Activated CD4-positive, alpha-beta memory T cell treated with anti-CD3 and anti-CD28 coated beads for 36 hours (primary cell): ENCODE results near the gene ABCA1. TPM values are rescaled to one million over a fixed set of nuclear protein-coding genes. Genes with fewer than 3 reads are reported as not detected.
"Not testable (repeated sequence)": the region's sequence is repeated elsewhere in the genome, so short reads cannot be mapped to it uniquely, and the experiment has no call there.

Experiments used
- CTCF ChIA-PET: fragments of 350-600 bp; sonication (Branson Sonifier 250); formaldehyde crosslinking; loops from one replicate; lab custom pipeline; 2021; ENCODE audit warnings: antibody characterized with exemption, inconsistent platforms; lab: Charles Lee
- POLR2A ChIA-PET: fragments of 350-600 bp; sonication (Branson Sonifier 250); formaldehyde crosslinking; loops from one replicate; lab custom pipeline; 2021; ENCODE audit warnings: antibody characterized with exemption; lab: Charles Lee
- DNase-seq: peaks from one replicate; pipeline ENCODE4 v3.0.0-alpha.2; 2020
- H3K27ac Mint-ChIP-seq: one replicate; pipeline ENCODE4 v1.8.0; 2021; ENCODE audit warnings: mixed read lengths
- H3K27me3 Mint-ChIP-seq: one replicate; pipeline ENCODE4 v1.8.0; 2021; ENCODE audit warnings: mixed read lengths
- H3K36me3 Mint-ChIP-seq: one replicate; pipeline ENCODE4 v1.8.0; 2021; ENCODE audit warnings: mixed read lengths
- H3K4me1 Mint-ChIP-seq: one replicate; pipeline ENCODE4 v1.8.0; 2021; ENCODE audit warnings: low read depth, mixed read lengths
- H3K4me3 Mint-ChIP-seq: one replicate; pipeline ENCODE4 v1.8.0; 2021; ENCODE audit warnings: mild to moderate bottlenecking, mixed read lengths
- H3K9me3 Mint-ChIP-seq: one replicate; pipeline ENCODE4 v1.8.0; 2021; ENCODE audit warnings: mixed read lengths
- intact Hi-C: fragments of 100-400 bp; cut with micrococcal nuclease; formaldehyde crosslinking; loops from one replicate; pipeline ENCODE4 v1.15.1; 2023
- total RNA-seq, 2 experiments: library from RNA; stranded (reverse); gene quantifications; one replicate each; pipeline ENCODE4 v1.2.3, GENCODE V29; 2021

Gene ABCA1
- total RNA-seq, 2 experiments from 2014 or later = 6.1 TPM

- Mint-ChIP-seq H3K27ac (no peak overlapping the region), H3K4me1 (peaks cover 3% of the 10 kb centered on the region), H3K27me3 (no peaks in the 10 kb centered on the region), H3K36me3 (no peaks in the 10 kb centered on the region), H3K4me3 (no peak overlapping the region), H3K9me3 (no peaks in the 10 kb centered on the region)
- no peak for DNase-seq
- intact Hi-C loops = loop anchor here (10.0 kb wide), 2 partner anchors 60 to 130 kb away; partner anchors contain the start of gene ABCA1
- ChIA-PET POLR2A (no interaction called here), CTCF (interaction anchor here (0.5 to 3.7 kb wide), 9 partner anchors 21 to 551 kb away, joined by 3 to 22 read pairs (median 3); no protein-coding TSS in a partner anchor)
Measured at GRCh38 chr9:104864675-104865104, 63.3 kb downstream of the ABCA1 start.

DNA sequence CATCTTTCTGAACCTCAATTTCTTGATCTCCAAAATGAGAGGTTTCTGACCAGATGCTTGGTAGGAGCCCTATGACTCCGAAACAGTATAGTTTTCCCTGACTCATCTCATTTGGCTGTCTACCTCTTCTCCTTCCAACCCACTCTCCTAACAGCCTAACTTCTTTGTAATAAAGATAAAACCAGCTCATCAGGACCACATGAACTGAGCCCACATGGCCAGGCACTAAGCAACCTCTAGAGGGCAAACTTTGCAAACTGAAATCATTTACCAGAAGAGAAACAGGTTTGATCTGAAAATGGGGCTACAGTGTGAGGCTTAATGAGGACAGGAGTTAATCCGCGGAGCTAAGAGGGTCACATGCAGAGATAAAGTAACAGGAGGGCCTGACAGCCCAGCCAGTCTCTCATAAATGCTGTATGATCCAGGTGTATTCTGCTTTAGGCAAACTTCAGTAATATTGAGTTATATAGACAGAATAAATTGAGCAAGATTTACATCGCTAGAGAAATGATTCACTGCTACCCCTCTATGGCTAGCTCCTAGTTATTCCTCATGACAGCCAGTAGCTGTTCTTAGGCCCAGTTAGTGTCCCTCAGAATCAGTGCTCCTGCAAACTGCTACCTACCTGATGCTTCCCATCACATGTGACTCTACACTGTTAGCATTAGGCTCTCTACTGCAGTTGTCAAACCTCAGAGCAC is 64.6 kb downstream of the ABCA1 start:
- H3K27me3 Mint-ChIP-seq = no peaks in the 10 kb centered on the region
- peaks cover 3% of the 10 kb centered on the region for H3K4me1 Mint-ChIP-seq
- CTCF ChIA-PET = interaction anchor here (0.6 to 3.7 kb wide), 32 partner anchors 9 to 598 kb away, joined by 3 to 22 read pairs (median 3); partner anchors contain the start of gene ABCA1

GRCh38 chr9:104861397-104861796 is 66.6 kb downstream of the ABCA1 start:
- CTCF ChIA-PET = interaction anchor here (1.0 to 1.8 kb wide), 2 partner anchors 11 to 260 kb away, joined by 5 read pairs; no protein-coding TSS in a partner anchor
- POLR2A ChIA-PET = no interaction called here
- Mint-ChIP-seq H3K27me3 (no peaks in the 10 kb centered on the region), H3K36me3 (no peaks in the 10 kb centered on the region), H3K9me3 (no peaks in the 10 kb centered on the region), H3K4me3 (no peak overlapping the region), H3K4me1 (peaks cover 3% of the 10 kb centered on the region), H3K27ac (no peak overlapping the region)
- DNase-seq = no peak
- intact Hi-C loops = loop anchor here (10.0 kb wide), 2 partner anchors 63 to 133 kb away; partner anchors contain the start of gene ABCA1

More for the DNA sequence above, 64.6 kb downstream of the ABCA1 start:
- H3K36me3 Mint-ChIP-seq = no peaks in the 10 kb centered on the region
- POLR2A ChIA-PET = no interaction called here
- no peak overlapping the region for H3K4me3 Mint-ChIP-seq
- no peaks in the 10 kb centered on the region for H3K9me3 Mint-ChIP-seq
- peak; percentile 57 for DNase-seq
- no peak overlapping the region for H3K27ac Mint-ChIP-seq
- intact Hi-C loops = loop anchor here (1.0 to 10.0 kb wide), 4 partner anchors 61 to 552 kb away; partner anchors contain the start of gene ABCA1

- no peak overlapping the region for H3K27ac Mint-ChIP-seq
- H3K27me3 Mint-ChIP-seq = no peaks in the 10 kb centered on the region
- H3K36me3 Mint-ChIP-seq = no peaks in the 10 kb centered on the region
- intact Hi-C loops = loop anchor here (10.0 kb wide), 2 partner anchors 65 to 135 kb away; partner anchors contain the start of gene ABCA1
- no peak overlapping the region for H3K4me3 Mint-ChIP-seq
- H3K4me1 Mint-ChIP-seq = peaks cover 3% of the 10 kb centered on the region
- no peaks in the 10 kb centered on the region for H3K9me3 Mint-ChIP-seq
- CTCF ChIA-PET = interaction anchor here (0.6 kb wide), 1 partner anchor 351 kb away, joined by 3 read pairs; no protein-coding TSS in a partner anchor
- POLR2A ChIA-PET = no interaction called here
- no peak for DNase-seq
Measured at GRCh38 chr9:104860263-104860662, 67.7 kb downstream of the ABCA1 start.

DNA sequence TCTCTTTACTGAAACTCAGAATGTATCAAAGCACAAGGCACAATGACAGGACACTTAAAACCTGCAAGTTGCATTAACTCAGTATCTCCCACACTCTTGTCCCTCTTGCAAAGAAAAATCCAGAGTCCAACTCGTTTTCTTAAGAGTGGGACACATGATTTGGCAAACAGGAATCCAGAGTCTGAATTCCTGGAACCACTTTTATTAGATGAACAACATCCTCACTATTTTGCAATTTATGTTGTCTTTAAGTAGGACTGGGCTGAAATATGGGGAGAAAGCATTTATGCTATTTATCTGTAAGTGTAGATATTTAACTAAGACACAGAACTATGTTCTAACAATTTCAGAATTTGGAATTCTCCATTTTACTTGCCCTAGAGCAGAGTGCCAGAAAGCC is 69.1 kb downstream of the ABCA1 start:
- H3K27me3 Mint-ChIP-seq = no peaks in the 10 kb centered on the region
- no peak for DNase-seq
- H3K36me3 Mint-ChIP-seq = no peaks in the 10 kb centered on the region
- H3K4me1 Mint-ChIP-seq = peaks cover 3% of the 10 kb centered on the region
- no peaks in the 10 kb centered on the region for H3K9me3 Mint-ChIP-seq
- CTCF ChIA-PET = interaction anchor here (1.2 kb wide), 1 partner anchor 557 kb away, joined by 4 read pairs; no protein-coding TSS in a partner anchor
- H3K4me3 Mint-ChIP-seq = no peak overlapping the region
- H3K27ac Mint-ChIP-seq = no peak overlapping the region
- POLR2A ChIA-PET = no interaction called here
- intact Hi-C loops = no loop called here

DNA sequence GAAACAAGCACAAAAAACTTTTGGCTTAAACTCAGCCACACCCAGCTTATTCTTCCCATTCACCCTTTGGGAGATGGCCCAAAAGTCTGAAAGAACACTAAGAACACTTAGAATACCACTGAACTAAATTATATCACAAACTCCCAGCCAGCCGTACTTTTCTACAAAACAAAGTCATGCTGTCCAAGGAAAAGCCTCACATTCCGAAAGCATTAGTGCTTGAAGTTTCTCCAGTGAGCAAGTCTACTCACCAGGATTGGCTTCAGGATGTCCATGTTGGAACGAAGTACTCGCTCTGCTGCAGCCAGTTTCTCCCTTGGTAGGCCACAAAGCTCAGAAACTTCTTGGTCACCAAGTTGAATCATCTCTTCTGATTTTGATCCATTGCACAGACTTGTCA is 69.7 kb downstream of the ABCA1 start:
- ChIA-PET CTCF (interaction anchor here (1.2 kb wide), 1 partner anchor 557 kb away, joined by 4 read pairs; no protein-coding TSS in a partner anchor), POLR2A (no interaction called here)
- H3K9me3 Mint-ChIP-seq = no peaks in the 10 kb centered on the region
- H3K36me3 Mint-ChIP-seq = no peaks in the 10 kb centered on the region
- no peak overlapping the region for H3K4me3 Mint-ChIP-seq
- H3K27ac Mint-ChIP-seq = no peak overlapping the region
- peaks cover 2% of the 10 kb centered on the region for H3K4me1 Mint-ChIP-seq
- no peak for DNase-seq
- intact Hi-C loops = no loop called here
- H3K27me3 Mint-ChIP-seq = no peaks in the 10 kb centered on the region

GRCh38 chr9:104856413-104856941 is 71.5 kb downstream of the ABCA1 start:
- no peaks in the 10 kb centered on the region for H3K9me3 Mint-ChIP-seq
- intact Hi-C loops = no loop called here
- no peak overlapping the region for H3K27ac Mint-ChIP-seq
- no peak overlapping the region for H3K4me3 Mint-ChIP-seq
- H3K4me1 Mint-ChIP-seq = no peaks in the 10 kb centered on the region
- POLR2A ChIA-PET = no interaction called here
- no peaks in the 10 kb centered on the region for H3K27me3 Mint-ChIP-seq
- no peaks in the 10 kb centered on the region for H3K36me3 Mint-ChIP-seq
- CTCF ChIA-PET = interaction anchor here (0.6 to 1.0 kb wide), 2 partner anchors 78 to 437 kb away, joined by 3 to 5 read pairs; no protein-coding TSS in a partner anchor
- DNase-seq = no peak

GRCh38 chr9:104855807-104856206 is 72.1 kb downstream of the ABCA1 start:
- Mint-ChIP-seq H3K4me1 (peaks cover 3% of the 10 kb centered on the region), H3K4me3 (no peak overlapping the region), H3K27ac (no peak overlapping the region), H3K36me3 (no peaks in the 10 kb centered on the region), H3K9me3 (no peaks in the 10 kb centered on the region), H3K27me3 (peaks cover 2% of the 10 kb centered on the region)
- ChIA-PET POLR2A (no interaction called here), CTCF (no interaction called here)
- intact Hi-C loops = no loop called here
- DNase-seq = no peak

DNA sequence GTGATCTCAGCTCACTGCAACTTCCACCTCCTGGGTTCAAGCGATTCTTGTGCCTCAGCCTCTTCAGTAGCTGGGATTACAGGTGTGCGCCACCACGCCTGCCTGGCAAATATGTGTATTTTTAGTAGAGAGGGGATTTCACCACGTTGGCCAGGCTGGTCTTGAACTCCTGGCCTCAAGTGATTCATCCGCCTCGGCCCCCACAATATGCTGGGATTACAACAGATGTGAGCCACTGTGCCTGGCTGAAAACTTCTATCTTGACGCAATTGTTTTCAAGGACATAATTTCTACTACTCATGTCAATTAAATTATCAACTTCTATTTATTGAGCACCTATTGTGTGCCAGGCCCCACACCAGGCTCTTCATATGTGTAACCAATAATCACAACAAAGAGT is 72.7 kb downstream of the ABCA1 start:
- H3K4me1 Mint-ChIP-seq, H3K36me3 Mint-ChIP-seq, H3K27me3 Mint-ChIP-seq, POLR2A ChIA-PET, H3K27ac Mint-ChIP-seq, DNase-seq, H3K4me3 Mint-ChIP-seq, intact Hi-C loops, H3K9me3 Mint-ChIP-seq, CTCF ChIA-PET: not testable (repeated sequence)

- H3K27me3 Mint-ChIP-seq = peaks cover 2% of the 10 kb centered on the region
- DNase-seq = no peak
- intact Hi-C loops = no loop called here
- no peaks in the 10 kb centered on the region for H3K36me3 Mint-ChIP-seq
- peaks cover 3% of the 10 kb centered on the region for H3K4me1 Mint-ChIP-seq
- H3K27ac Mint-ChIP-seq = no peak overlapping the region
- ChIA-PET POLR2A (no interaction called here), CTCF (interaction anchor here (1.5 kb wide), 1 partner anchor 9 kb away, joined by 6 read pairs; no protein-coding TSS in a partner anchor)
- no peak overlapping the region for H3K4me3 Mint-ChIP-seq
- no peaks in the 10 kb centered on the region for H3K9me3 Mint-ChIP-seq
Measured at GRCh38 chr9:104854613-104855012, 73.3 kb downstream of the ABCA1 start.

DNA sequence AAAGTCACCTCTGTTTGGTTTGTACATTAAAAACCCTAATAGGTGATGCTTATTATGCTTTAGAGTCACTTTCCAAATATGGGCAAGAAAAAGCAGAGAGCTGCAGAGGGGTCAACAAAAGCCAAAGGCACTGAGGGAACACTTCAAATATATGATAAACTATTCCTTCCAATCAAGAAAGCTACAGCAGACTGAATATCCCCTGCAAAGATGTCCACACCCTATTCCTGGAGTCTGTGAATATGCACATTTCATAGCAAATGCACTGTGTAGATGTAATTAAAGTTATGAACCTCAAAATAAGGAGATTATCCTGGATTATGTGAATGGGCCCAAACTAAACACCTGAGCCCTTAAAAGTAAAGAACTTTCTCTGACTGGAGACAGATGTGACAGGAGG is 74.3 kb downstream of the ABCA1 start:
- ChIA-PET CTCF (interaction anchor here (0.6 to 1.5 kb wide), 2 partner anchors 10 to 71 kb away, joined by 3 to 6 read pairs; no protein-coding TSS in a partner anchor), POLR2A (no interaction called here)
- H3K27ac Mint-ChIP-seq = no peak overlapping the region
- peaks cover 3% of the 10 kb centered on the region for H3K4me1 Mint-ChIP-seq
- no peak overlapping the region for H3K4me3 Mint-ChIP-seq
- peaks cover 2% of the 10 kb centered on the region for H3K27me3 Mint-ChIP-seq
- intact Hi-C loops = no loop called here
- H3K9me3 Mint-ChIP-seq = no peaks in the 10 kb centered on the region
- H3K36me3 Mint-ChIP-seq = no peaks in the 10 kb centered on the region
- DNase-seq = no peak

DNA sequence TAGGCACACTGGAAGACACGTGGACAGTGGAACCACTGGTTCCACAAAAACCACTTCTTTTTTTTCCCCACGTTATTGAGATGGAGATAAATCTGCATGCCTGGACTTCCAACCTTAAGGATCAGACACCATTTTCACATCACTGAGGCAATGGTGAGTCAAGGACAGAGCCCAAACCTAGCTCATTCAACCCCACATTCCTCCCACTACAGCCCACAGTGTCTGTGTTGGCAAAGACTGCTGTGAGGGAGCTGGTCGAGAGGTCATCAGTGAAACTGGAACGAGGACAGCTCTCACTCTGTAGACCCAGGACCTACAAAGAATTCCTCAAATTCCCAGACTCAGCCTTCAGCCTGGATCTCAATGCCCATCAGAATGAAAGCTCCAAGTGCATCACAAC is 74.8 kb downstream of the ABCA1 start:
- Mint-ChIP-seq H3K4me3 (no peak overlapping the region), H3K9me3 (no peaks in the 10 kb centered on the region), H3K27ac (no peak overlapping the region), H3K27me3 (peaks cover 2% of the 10 kb centered on the region), H3K36me3 (no peaks in the 10 kb centered on the region), H3K4me1 (peaks cover 3% of the 10 kb centered on the region)
- ChIA-PET CTCF (interaction anchor here (1.5 kb wide), 1 partner anchor 10 kb away, joined by 6 read pairs; no protein-coding TSS in a partner anchor), POLR2A (no interaction called here)
- DNase-seq = no peak
- intact Hi-C loops = no loop called here
